Panc1 (cell line): ENCODE data around the gene TFF3. TPM values are rescaled to one million over a fixed set of nuclear protein-coding genes. Genes with fewer than 3 reads are reported as not detected.

Experiments used
- ATAC-seq: fragments of 200-7000 bp; cut with Tn5 transposase; 2 replicates; pipeline ENCODE4 v1.9.1; 2020; ENCODE audit warnings: mild to moderate bottlenecking, moderate library complexity
- BruUV-seq: library from RNA; stranded (reverse); fragments of 400-500 nt; replicated peaks from 2 replicates; lab custom pipeline; 2021; lab: Mats Ljungman, UMichigan
- CTCF ChIA-PET: fragments of 300-600 bp; sonication (Branson Sonifier 250); formaldehyde crosslinking; loops from one replicate; lab custom pipeline; 2022; ENCODE audit warnings: antibody characterized with exemption; lab: Charles Lee
- POLR2A ChIA-PET: fragments of 300-600 bp; sonication (Branson Sonifier 250); formaldehyde crosslinking; loops from one replicate; lab custom pipeline; 2022; ENCODE audit warnings: antibody characterized with exemption; lab: Charles Lee
- DNase-seq: peaks from one replicate; pipeline ENCODE4 v3.0.0-alpha.2; 2010; ENCODE audit warnings: low read depth, low spot score
- H3K27ac ChIP-seq: 2 replicates; pipeline ENCODE4 v1.5.1; 2011; ENCODE audit warnings: mild to moderate bottlenecking, low read length, inconsistent platforms
- H3K27me3 ChIP-seq: fragments of 200-500 bp; sonication (Bioruptor generic); 2 replicates; pipeline ENCODE4 v1.6.0; 2014; ENCODE audit warnings: low read length, inconsistent platforms; ENCODE audit not compliant: control insufficient read depth, insufficient read depth
- H3K36me3 ChIP-seq: fragments of 200-500 bp; sonication (Bioruptor generic); 2 replicates; pipeline ENCODE4 v1.5.1; 2014; ENCODE audit warnings: inconsistent platforms, mild to moderate bottlenecking, low read length, moderate library complexity; ENCODE audit not compliant: control insufficient read depth, insufficient read depth
- H3K4me1 ChIP-seq: 2 replicates; pipeline ENCODE4 v1.5.1; 2011; ENCODE audit warnings: inconsistent platforms, mild to moderate bottlenecking, low read length, moderate library complexity; ENCODE audit not compliant: control insufficient read depth, insufficient read depth
- H3K4me3 ChIP-seq, 2 experiments: 2 replicates each; pipeline ENCODE4 v1.5.1; 2011 to 2012; ENCODE audit warnings: low read depth in 2 of 2, low read length in 2 of 2, mild to moderate bottlenecking in 2 of 2, inconsistent platforms in 1 of 2, moderate library complexity in 1 of 2
- H3K9me3 ChIP-seq: fragments of 200-500 bp; sonication (Bioruptor generic); 2 replicates; pipeline ENCODE4 v1.5.1; 2014; ENCODE audit warnings: low read depth, mild to moderate bottlenecking, inconsistent platforms, low read length, moderate library complexity; ENCODE audit not compliant: control insufficient read depth, insufficient read depth
- POLR2AphosphoS5 ChIP-seq: IDR thresholded peaks from 2 replicates; pipeline ENCODE4 v1.6.1; 2012; ENCODE audit warnings: mild to moderate bottlenecking, low read depth, low read length, moderate library complexity
- SIN3A ChIP-seq: IDR thresholded peaks from 2 replicates; pipeline ENCODE4 v1.6.1; 2012; ENCODE audit warnings: low read depth, mild to moderate bottlenecking, low read length, moderate library complexity, borderline replicate concordance; ENCODE audit not compliant: insufficient read depth
- TCF7L2 ChIP-seq: IDR thresholded peaks from 2 replicates; pipeline ENCODE4 v1.6.1; 2011; ENCODE audit warnings: mild to moderate bottlenecking, low read depth, low read length, inconsistent platforms
- in situ Hi-C: cut with HindIII; loops from 2 replicates; pipeline ENCODE4 v1.10.0; 2016; ENCODE audit warnings: low sequenced_read_pairs, low pct_unique_long_range_greater_than_20kb
- intact Hi-C: fragments of 100-400 bp; cut with micrococcal nuclease; formaldehyde crosslinking; loops from one replicate; pipeline ENCODE4 v1.10.0; 2022; ENCODE audit not compliant: unreplicated experiment
- total RNA-seq: library from RNA; stranded (reverse); gene quantifications from one replicate; pipeline ENCODE4 v1.2.1, GENCODE V29; 2021; ENCODE audit not compliant: unreplicated experiment
- TF ChIP-seq, protein P1 (sequence below), 2 experiments: IDR thresholded peaks; 2 replicates each; pipeline ENCODE4 v1.6.1; 2011 to 2012; ENCODE audit warnings: low read depth in 2 of 2, control low read depth in 1 of 2, low read length in 1 of 2, mild to moderate bottlenecking in 1 of 2, moderate library complexity in 1 of 2; ENCODE audit not compliant: insufficient read depth in 1 of 2
- TF ChIP-seq, protein P2 (sequence below): fragments of 450-650 bp; IDR thresholded peaks from 2 replicates; pipeline ENCODE4 v1.5.1; 2017; ENCODE audit warnings: mild to moderate bottlenecking

Gene TFF3
- total RNA-seq, 1 experiment from 2014 or later = 8.9 TPM

DNA sequence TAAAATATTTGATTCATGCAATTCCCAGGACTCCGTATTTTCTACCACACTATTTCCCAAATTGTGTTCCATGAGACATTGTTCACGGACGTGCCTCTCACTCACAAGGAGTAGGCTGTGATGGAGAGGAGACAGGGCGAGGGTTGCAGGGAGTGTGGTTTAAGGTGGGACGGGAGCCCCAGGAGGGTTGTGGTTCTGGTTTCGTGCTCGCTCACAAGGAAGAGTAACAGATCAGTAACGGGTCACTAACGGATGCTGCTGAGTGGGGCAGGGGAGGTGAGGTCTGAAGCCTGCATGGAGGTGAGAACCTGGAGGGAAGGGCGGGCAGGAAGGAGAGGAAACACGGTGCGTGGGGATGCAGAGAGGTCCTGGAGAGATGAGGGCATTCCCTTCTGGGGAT lies 28.8 kb downstream of the TFF3 start:
- ATAC-seq (no peak), DNase-seq (no peak)
- intact Hi-C loops (no loop called here), in situ Hi-C loops (no loop called here)
- CTCF ChIA-PET = no interaction called here
- Histone ChIP-seq H3K36me3 (no peaks in the 10 kb centered on the region), H3K4me1 (no peaks in the 10 kb centered on the region), H3K9me3 (no peaks in the 10 kb centered on the region), H3K27ac (no peak overlapping the region), H3K27me3 (no peaks in the 10 kb centered on the region), H3K4me3 (no peak overlapping the region)
- TF ChIP-seq, protein P1, sequence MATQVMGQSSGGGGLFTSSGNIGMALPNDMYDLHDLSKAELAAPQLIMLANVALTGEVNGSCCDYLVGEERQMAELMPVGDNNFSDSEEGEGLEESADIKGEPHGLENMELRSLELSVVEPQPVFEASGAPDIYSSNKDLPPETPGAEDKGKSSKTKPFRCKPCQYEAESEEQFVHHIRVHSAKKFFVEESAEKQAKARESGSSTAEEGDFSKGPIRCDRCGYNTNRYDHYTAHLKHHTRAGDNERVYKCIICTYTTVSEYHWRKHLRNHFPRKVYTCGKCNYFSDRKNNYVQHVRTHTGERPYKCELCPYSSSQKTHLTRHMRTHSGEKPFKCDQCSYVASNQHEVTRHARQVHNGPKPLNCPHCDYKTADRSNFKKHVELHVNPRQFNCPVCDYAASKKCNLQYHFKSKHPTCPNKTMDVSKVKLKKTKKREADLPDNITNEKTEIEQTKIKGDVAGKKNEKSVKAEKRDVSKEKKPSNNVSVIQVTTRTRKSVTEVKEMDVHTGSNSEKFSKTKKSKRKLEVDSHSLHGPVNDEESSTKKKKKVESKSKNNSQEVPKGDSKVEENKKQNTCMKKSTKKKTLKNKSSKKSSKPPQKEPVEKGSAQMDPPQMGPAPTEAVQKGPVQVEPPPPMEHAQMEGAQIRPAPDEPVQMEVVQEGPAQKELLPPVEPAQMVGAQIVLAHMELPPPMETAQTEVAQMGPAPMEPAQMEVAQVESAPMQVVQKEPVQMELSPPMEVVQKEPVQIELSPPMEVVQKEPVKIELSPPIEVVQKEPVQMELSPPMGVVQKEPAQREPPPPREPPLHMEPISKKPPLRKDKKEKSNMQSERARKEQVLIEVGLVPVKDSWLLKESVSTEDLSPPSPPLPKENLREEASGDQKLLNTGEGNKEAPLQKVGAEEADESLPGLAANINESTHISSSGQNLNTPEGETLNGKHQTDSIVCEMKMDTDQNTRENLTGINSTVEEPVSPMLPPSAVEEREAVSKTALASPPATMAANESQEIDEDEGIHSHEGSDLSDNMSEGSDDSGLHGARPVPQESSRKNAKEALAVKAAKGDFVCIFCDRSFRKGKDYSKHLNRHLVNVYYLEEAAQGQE (IDR thresholded peaks at IDR 0.05; ENCODE audit: insufficient read depth in 1 of 2, low read depth in 2 of 2, low read length in 1 of 2) = no peak
- TF ChIP-seq, protein P2, sequence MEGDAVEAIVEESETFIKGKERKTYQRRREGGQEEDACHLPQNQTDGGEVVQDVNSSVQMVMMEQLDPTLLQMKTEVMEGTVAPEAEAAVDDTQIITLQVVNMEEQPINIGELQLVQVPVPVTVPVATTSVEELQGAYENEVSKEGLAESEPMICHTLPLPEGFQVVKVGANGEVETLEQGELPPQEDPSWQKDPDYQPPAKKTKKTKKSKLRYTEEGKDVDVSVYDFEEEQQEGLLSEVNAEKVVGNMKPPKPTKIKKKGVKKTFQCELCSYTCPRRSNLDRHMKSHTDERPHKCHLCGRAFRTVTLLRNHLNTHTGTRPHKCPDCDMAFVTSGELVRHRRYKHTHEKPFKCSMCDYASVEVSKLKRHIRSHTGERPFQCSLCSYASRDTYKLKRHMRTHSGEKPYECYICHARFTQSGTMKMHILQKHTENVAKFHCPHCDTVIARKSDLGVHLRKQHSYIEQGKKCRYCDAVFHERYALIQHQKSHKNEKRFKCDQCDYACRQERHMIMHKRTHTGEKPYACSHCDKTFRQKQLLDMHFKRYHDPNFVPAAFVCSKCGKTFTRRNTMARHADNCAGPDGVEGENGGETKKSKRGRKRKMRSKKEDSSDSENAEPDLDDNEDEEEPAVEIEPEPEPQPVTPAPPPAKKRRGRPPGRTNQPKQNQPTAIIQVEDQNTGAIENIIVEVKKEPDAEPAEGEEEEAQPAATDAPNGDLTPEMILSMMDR = no peak
- TF ChIP-seq TCF7L2 (no peak), POLR2AphosphoS5 (no peak), SIN3A (no peak)
- POLR2A ChIA-PET = no interaction called here
- BruUV-seq = no TSS peak

DNA sequence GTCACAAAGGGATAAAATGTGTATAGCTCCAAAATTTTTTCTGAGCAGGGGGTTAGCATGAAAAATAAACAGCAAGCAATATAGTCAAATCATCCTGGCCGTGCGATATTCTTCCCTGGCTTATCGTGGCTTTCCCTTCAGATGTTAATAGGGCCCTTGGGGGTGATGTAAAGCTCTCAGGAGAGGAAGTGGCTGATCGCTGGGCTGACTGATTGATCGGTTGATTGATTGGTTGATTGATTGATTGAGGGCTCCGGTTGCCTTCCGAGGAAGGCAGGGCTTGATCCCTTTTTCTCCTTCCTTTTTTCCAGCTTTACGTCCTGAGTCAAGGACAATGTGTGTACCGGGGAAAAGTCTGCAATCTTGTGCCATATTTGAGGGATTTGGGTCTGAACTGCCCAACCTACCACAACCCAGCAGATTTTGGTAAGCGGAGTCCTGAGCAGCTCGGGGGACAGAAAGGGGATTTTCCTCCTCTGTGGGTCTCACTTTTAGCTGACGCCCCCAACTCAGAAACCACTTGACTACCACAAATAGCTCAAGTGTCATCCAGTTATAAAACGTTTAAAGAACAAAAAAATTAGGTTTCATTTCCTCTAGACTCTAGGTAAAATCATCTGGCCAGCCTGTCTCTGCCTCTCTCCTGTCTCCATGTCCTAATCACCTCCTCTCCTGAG lies 29.5 kb downstream of the TFF3 start:
- no peak for TF ChIP-seq POLR2AphosphoS5
- CTCF ChIA-PET = interaction anchor here (0.7 kb wide), 1 partner anchor 25 kb away, joined by 3 read pairs; no protein-coding TSS in a partner anchor
- intact Hi-C loops (no loop called here), in situ Hi-C loops (no loop called here)
- H3K4me1 ChIP-seq = no peaks in the 10 kb centered on the region
- no peaks in the 10 kb centered on the region for H3K36me3 ChIP-seq
- H3K4me3 ChIP-seq = no peak overlapping the region
- ATAC-seq (no peak), DNase-seq (no peak)
- no TSS peak for BruUV-seq
- no peaks in the 10 kb centered on the region for H3K9me3 ChIP-seq
- POLR2A ChIA-PET = no interaction called here
- no peaks in the 10 kb centered on the region for H3K27me3 ChIP-seq
- H3K27ac ChIP-seq = no peak overlapping the region

DNA sequence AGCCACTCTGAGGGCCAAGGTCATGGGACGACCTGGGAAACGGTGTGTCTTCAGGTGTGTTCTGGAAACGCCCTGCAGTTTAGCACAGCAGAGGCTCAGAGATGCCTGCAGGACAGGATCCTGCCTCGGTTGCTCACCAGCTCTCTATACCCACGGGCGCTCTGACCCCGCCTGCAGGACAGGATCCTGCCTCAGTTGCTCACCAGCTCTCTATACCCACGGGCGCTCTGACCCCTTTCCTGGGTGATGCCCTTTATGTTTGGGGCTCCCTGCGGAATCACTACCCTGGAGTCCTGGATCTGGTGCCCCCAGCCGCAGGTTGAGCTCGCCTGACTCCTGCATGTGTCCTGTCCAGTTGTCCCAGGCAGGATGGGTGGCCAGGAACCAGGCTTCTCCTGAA lies 32.5 kb downstream of the TFF3 start:
- Histone ChIP-seq H3K27ac (no peak overlapping the region), H3K27me3 (no peaks in the 10 kb centered on the region), H3K4me3 (no peak overlapping the region), H3K4me1 (no peaks in the 10 kb centered on the region; the same call in 1 of the 2 replicates), H3K36me3 (no peaks in the 10 kb centered on the region), H3K9me3 (no peaks in the 10 kb centered on the region)
- BruUV-seq = no TSS peak
- POLR2A ChIA-PET = no interaction called here
- in situ Hi-C loops = no loop called here
- DNase-seq (no peak), ATAC-seq (no peak)
- no peak for TF ChIP-seq POLR2AphosphoS5
- no peak for TF ChIP-seq SIN3A
- TF ChIP-seq, protein P1 (IDR thresholded peaks at IDR 0.05; ENCODE audit: insufficient read depth in 1 of 2, low read depth in 2 of 2, low read length in 1 of 2) = no peak
- TF ChIP-seq, protein P2 = no peak
- TF ChIP-seq TCF7L2 = no peak
- intact Hi-C loops = no loop called here
- CTCF ChIA-PET = interaction anchor here (0.7 kb wide), 1 partner anchor 31 kb away, joined by 4 read pairs; no protein-coding TSS in a partner anchor
